RKO (cell line): Measurements from ENCODE around the gene LLGL1.
"Not testable (repeated sequence)": the region's sequence is repeated elsewhere in the genome, so short reads cannot be mapped to it uniquely, and the experiment has no call there.

Experiments
- DNase-seq: peaks from one replicate; pipeline ENCODE4 v3.0.0-alpha.2; 2016; ENCODE audit warnings: low spot score

LLGL1 gene

GRCh38 chr17:18194394-18194793 lies 31.0 kb upstream of the LLGL1 start:
- no peak for DNase-seq

GRCh38 chr17:18194804-18195203 lies 30.6 kb upstream of the LLGL1 start:
- no peak for DNase-seq

- no peak for DNase-seq
Measured at GRCh38 chr17:18195246-18195645, 30.2 kb upstream of the LLGL1 start.

- no peak for DNase-seq
Measured at GRCh38 chr17:18197535-18198194, 27.8 kb upstream of the LLGL1 start.

GRCh38 chr17:18198530-18198929 lies 26.9 kb upstream of the LLGL1 start:
- no peak for DNase-seq

- DNase-seq, result no peak
Measured at GRCh38 chr17:18201108-18201507, 24.3 kb upstream of the LLGL1 start.

- DNase-seq, result no peak
Measured at GRCh38 chr17:18203308-18203707, 22.1 kb upstream of the LLGL1 start.

GRCh38 chr17:18205861-18206260 lies 19.6 kb upstream of the LLGL1 start:
- DNase-seq, result no peak

- DNase-seq, result no peak
Measured at GRCh38 chr17:18206962-18207361, 18.5 kb upstream of the LLGL1 start.

GRCh38 chr17:18208092-18208491 lies 17.3 kb upstream of the LLGL1 start:
- DNase-seq, result no peak

- no peak for DNase-seq
Measured at GRCh38 chr17:18213666-18214270, 11.7 kb upstream of the LLGL1 start.

GRCh38 chr17:18216906-18217305 lies 8.5 kb upstream of the LLGL1 start:
- not testable (repeated sequence) for DNase-seq

- peak; percentile 59 for DNase-seq
Measured at GRCh38 chr17:18217412-18218015, 7.9 kb upstream of the LLGL1 start.

- no peak for DNase-seq
Measured at GRCh38 chr17:18218756-18219415, 6.5 kb upstream of the LLGL1 start.

GRCh38 chr17:18224053-18224386 lies 1.4 kb upstream of the LLGL1 start:
- DNase-seq, result no peak

GRCh38 chr17:18224387-18225120 lies 881 bp upstream of the LLGL1 start:
- no peak for DNase-seq

- peak; percentile 32 for DNase-seq
Measured at GRCh38 chr17:18225642-18226283, 328 bp downstream of the LLGL1 start.

- DNase-seq, result no peak
Measured at GRCh38 chr17:18226284-18226945, 980 bp downstream of the LLGL1 start.

GRCh38 chr17:18227635-18228034 lies 2.2 kb downstream of the LLGL1 start:
- no peak for DNase-seq

- no peak for DNase-seq
Measured at GRCh38 chr17:18228176-18228682, 2.8 kb downstream of the LLGL1 start.

GRCh38 chr17:18229254-18229653 lies 3.8 kb downstream of the LLGL1 start:
- no peak for DNase-seq
